Activated naive CD4-positive, alpha-beta T cell treated with anti-CD3 and anti-CD28 coated beads, Interleukin-2, amount 50 U/mL, for 16 hours (primary cell): ENCODE measurements around the gene NEDD4L.
"Not testable (repeated sequence)": the region's sequence is repeated elsewhere in the genome, so short reads cannot be mapped to it uniquely, and the experiment has no call there.

Experiments used
- DNase-seq: peaks from one replicate; pipeline ENCODE4 v3.0.0-alpha.2; 2020

NEDD4L gene

DNA sequence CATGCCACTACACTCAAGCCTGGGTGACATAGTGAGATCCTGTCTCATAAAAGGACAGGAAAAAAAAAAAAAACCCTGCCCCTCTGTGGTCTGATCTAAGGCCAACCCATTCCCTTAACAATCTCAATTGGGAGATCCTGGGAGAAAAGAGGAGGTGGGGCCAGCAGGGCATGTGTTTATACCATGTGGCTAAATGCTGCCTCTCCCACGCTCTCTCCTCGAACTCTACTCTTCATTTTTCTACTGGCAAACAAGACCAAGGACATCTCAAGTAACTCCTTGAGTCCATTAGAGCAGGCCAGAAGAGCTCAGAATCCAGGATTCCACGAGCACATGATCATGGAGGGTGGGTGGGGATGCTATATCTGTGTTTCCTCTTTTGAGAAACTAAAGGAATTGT lies 16.7 kb upstream of the NEDD4L start:
- no peak for DNase-seq

DNA sequence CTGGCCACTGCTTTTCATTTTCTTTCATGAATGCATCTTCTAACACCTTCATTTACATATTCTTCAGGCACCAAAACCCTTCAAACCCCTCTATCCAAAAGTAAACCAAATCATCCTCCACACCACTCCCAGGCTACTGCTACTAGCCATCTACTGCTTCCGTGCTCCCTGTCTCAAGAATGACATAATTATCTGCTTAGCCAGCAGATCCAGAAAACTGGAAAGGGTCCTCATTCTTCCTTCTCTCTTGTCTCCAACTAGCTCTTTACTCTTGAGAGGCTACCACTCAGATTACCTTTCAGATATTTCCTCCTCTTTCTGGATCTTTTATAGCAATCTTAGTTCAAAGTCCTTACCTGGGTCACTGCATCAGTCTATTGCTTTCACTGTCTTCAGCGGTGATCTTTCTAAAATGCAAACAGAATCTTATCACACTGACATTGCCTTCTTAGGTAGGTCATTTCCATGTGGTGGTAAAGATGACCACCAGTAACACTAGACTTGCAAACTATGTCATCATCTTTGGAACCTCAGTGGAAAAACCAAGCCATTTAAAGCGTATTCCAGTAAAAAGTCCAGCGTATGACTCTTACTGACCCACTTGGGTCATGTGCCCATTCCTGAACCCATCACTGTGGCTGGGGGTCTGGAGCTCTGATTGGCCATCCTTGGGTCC lies 15.8 kb upstream of the NEDD4L start:
- no peak for DNase-seq

DNA sequence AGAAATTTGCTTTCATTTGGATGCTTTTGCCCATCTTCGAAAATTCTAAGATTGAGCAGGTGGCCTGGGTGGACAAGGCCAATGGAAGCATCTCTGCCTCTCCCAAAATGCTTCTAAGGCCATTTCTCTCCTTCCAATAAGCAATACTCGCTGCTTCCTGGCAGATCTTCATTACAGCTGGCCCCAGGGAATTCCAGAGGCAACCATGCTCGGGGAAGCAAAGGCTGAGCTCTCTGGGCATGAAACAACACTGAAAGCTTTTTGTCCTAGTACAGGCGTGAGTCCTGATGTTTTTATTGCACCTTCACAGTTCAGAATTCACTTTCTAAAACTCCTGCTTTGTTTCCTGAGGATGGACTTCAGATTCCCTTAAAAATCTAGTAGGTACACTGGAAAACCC lies 11.8 kb upstream of the NEDD4L start:
- DNase-seq = no peak

DNA sequence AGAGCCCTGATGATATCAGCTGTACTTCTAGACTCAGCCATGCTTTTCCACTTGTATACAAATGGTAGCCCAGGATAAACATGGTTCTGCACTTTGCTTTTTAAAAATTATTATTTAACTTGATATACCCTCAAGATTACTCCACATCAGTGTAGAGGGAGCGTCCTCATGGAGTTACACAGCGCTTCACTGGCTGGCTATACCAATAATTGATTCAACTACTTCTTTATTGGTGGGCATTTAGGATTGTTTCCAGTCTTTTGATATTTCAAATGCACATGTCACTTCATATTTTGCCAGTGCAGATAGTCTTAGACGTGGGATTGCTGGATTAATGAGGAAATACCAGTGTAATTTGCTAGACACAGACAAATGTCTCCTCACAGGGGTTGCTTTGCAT lies 10.8 kb upstream of the NEDD4L start:
- DNase-seq = no peak

DNA sequence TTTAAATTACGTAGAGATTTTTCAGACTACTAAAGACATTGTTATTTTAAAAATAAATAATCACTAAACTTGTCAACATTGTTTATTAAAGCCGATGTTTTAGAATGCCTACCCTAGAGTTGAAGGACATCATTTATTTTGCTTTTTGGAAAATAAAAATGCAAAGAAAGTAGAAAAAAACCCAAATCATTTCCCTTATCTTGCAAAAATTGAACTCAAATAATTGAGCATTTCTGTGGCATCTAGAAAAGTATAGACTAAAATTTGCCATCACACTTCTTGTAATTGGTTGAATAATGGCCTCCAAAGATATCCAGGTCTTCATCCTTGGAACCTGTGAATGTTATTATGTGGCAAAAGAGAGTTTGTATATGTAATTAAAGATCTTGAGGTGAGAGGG lies 9.7 kb upstream of the NEDD4L start:
- DNase-seq = no peak

DNA sequence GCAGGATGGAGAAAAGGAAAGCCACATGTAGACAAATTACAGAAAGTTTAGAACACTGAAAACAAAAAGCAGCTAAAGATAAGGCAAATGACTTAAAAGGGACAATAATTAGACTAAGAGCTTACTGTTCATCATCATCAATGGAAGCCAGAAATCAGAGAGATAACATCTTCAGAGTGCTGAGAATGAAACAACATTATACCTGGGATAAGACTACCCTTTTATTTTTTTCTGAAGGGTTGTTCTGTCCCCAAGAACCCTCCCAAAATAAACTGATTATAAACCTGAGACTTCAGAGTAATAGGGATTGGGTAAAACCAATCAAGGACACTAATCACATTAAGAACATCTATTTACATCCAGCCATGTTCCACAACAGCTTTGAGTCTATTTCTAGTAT lies 6.9 kb upstream of the NEDD4L start:
- DNase-seq = no peak

DNA sequence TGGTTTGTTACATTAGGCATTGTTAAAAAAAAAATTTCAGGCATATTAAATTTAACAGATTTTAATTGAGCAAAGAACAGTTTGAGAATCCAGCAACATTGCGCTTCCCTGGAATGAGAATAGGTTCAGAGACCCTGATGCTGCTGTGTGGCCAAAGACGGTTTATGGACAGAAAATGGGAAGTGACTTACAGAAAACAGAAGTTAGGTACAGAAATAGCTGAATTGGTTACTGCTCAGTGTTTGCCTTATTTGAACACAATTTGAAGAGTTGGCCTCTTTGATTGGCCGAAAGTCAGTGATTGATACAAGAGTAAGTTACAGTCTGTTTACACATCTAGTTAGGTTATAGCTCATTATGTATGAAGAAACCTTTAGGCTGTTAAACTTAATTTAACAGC lies 6.0 kb upstream of the NEDD4L start:
- no peak for DNase-seq

DNA sequence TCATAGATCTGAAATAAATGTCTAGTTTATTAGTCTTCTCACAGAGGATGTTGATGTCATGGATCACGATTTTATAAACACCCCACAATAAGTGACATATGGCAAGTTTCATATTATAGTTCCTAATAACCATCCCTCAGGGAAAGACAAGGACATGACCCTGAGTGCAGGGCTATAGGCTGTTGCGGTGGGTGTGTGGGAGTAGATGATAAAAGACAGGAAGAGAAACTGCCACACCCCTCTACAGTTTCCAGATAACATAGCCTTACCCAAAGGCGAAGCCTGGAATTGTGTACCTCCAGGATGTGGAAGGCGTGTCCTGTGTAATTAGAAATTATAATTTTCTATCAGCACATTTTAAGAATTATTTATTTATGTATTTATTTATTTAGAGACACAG lies 2.4 kb upstream of the NEDD4L start:
- no peak for DNase-seq

DNA sequence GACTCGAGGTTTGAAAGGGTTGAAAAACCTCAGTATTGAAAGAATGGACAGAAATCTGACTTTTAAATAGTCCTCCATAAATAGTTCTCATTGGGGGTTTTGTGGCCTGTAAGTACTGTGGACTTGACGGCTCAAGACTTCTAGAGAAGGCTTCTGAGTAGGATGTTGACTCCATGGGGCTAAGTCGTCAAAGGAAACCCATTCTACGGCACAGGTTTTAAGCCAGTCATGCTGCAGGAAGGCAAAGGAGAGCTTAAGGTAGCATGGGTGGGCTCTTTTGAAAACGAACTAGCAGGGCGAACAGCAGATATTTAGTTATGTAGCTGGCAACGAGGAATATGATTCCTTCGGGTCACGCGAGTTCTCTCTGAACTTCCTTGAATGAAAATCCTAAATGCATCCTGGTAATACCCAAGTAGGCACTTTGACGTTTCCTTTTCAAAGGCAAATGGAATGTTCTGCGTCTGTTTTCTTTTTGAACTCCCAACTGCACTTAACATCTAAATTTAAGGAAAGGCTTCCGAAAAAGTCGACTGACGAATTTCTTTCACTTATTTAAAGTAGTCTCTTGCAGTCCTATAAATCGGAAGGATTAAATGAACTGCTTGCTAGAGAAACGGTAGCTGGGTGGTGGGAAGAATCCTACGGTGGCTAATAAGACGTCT lies 1.1 kb upstream of the NEDD4L start:
- DNase-seq = no peak

DNA sequence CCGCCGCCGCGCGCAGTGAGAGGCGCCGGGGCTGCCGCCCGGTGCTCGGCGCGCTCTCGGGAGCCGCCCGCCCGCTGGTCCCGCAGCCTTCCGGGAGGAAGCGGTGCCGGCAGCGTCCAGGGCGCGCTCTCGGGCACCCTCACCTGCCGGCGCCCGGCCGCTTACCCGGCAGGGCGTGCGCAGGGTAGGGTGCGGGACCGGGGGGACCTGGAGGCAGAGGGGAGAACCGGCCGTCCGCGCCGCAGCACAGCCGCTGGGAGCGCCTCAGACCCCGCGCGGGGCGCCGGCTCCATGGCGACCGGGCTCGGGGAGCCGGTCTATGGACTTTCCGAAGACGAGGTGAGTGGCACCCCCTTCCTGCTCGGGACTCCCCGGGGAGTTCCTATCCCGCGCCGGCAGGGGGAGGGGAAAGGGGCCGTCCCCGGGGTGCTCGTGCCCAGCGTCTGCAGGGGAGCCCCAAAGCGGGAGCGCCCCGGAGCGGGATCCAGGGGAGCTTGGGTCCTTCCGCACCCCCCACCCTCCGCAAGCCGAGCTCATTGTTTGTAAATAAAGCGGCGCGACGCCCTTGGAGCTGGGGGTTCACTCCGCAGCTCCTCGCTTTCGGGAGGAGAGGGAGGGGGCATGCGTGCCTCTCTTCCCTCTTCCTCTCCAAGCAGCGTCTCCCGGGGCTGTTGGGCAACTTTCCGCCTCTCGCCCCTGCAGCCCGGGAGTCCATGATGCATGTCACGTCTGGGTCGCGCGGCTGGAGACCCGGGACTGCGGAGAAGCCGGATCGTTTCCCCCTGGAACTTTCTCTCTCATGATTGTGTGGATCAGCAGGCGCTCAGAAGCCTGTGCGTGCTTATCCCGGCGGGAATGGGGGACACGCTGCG lies 580 bp downstream of the NEDD4L start:
- peak; percentile 52 for DNase-seq

DNA sequence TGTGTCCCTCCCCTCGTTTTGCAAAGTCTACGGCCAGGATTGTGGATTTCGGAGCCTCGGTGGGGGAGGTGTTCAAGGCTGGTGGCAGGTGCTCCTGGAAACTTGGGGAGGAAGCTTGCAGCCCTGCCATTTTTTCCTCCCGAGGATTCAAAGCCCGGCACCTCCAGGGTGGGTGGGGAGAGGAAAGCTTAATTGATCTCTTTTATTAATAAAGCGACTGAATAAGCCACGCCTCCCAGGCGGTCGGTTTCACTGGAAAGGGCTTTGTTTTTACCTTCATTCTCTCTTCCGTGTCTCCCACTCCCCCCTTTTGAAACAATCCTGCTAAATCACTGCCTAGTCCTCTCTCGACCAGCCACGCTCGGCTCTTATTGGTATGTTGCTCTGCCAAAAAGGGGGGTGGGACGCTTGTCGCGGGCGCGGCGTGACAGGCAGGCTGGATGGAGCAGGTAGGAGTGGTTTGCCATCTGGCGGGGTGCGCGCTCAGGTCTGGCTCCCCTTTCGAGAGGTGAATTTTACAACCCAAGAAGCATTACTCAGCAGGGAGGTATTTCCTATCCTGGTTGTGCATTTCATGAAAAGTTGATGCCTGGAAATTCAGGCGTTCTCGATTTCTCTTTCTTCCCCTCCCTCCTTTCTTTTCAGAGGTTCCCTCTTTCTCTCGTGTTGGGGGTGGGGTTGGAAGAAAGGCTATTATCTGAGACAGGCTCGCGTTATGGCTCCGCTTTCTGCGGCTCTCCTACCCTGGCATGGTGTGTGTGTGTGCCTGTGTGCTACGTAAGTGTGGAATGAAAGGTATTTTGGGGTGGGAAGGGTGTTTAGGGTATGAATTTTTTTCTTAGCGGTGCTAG lies 1.4 kb downstream of the NEDD4L start:
- peak; percentile 39 for DNase-seq

DNA sequence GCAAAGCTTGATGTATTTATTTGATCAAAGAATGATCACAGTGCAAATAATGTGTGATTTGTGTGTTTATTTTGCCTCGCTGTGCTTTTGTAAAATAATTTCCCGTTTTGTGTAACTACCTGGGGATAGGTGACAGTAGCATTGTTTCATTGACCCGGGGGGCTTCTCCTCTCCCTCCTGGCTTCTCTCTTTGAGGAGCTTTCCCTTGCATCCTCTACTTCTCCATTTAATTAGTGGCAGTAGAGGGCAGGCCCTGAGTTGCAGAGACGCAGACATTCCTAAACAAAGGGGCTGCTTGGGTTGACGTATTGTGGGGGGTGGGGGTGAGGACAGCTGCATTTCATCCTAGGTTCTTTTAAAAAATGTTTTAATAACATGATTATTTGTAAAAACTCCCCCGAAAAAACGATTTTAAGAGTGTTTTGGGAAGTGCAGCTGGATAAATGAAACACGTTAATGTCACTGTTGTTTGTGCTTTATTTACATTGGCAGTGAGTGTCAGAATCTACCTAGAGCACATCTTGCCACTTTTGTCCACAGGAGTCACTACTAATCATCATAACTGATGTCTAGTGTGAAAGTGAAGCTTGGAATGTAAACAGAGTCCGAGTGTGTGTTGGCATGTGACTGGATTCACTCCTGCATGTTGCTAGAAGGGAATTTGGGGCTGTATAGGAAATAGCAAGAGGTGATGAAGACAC lies 2.2 kb downstream of the NEDD4L start:
- no peak for DNase-seq

DNA sequence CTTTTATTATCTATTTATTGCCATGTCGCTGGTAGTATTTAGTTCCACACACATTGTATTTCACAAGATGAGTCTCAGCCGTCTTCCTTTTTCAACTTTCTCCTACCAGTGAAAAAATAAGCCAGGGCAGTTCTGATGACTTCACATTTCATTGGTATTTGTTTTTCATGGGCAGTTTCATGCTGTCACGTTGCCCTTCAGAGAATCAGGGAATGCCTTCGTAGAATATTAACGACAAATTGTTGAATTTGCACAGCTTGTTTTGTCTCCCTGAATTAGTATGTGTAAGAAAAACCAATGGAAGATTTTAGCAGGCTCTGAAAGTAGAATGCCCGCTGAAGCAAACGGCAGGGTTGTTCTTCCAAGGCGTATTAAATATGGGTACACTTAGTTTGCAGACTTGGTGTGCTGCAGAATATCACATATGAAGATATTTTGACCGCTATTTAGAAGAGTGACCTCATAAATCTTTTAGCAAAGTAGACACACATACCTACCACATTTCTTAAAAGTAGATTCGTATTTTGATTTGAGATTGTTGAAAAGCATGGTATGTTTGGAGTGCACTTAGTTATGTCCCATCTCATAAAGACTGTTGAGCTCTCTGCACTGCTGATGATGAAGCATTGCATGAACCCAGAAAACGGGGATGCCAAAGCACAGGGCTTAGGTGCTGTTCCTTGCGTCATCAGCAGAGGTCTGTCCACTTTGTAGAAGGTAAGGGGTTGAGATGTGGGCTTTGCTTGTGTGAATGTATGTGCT lies 2.9 kb downstream of the NEDD4L start:
- DNase-seq = no peak

DNA sequence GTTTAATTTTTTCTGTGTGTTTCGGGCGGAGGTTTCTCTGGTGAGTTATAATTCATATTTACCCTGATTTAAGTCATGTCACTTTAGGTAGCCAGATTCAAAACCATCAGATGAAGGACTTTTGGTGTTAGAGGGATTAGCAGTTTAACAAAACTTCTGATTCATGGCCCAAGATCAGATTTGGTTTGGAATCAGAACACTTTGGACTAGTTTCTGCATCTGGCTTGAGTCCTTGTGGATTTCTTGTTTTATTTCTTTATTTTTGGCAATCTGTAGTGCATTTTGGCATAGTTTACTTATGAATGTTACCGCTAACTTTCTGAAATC lies 3.5 kb downstream of the NEDD4L start:
- no peak for DNase-seq

DNA sequence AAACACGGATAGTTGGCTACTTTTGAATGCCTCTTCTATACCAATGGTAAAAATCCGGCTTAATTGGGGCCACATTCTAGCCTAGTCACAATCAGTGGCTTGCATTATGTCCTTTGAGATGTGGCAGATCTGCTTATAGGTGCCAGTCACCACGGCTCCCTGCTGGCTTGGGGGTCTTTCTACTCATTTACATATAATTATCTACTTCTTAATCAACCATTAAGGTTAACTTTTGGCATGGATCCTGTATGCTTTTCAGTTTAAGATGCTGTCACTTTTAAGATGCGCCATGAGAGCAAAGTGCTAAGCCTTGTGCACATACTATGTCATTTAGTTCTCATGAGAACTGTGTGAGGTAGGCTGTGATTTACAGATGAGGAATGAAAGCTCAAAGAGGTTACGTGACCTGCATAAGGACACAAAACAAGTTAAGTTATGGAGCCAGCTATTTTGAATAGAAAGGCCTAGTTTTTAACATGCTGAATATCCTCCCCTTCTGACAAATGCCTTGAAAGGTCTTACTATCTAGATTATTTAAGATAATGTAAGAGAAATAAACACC lies 4.1 kb downstream of the NEDD4L start:
- no peak for DNase-seq

DNA sequence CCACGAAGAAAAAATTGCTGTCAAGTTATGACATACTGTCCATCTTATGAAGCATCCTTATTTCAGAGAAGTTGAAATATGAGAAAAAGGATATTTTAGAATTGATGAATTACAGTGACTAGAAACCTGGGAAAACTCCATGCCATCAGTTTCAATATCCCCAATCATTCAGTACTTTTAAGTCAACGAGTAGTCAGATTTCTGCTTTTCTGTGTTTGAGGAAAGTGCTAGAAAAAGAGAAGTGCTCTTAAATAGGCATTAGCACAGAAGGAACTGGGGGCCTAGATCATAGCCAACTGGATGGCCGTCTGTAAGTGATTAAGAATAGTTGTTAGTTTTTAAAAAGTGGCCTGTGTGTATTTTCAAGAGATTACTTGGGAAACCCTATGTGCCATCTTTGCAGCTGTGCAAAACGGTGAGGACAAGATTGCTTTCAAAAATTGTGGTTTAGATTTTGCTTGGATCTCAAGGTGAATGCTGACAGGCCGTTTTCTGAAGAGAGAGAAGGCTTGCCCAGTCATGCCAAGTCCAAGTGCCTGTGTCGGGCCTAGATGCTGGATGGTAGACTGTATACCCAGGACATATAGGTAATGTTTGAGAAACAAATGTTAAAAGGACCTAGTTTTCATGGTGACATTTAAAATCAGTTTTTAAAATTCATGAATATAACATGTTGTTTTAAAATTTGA lies 5.1 kb downstream of the NEDD4L start:
- no peak for DNase-seq

DNA sequence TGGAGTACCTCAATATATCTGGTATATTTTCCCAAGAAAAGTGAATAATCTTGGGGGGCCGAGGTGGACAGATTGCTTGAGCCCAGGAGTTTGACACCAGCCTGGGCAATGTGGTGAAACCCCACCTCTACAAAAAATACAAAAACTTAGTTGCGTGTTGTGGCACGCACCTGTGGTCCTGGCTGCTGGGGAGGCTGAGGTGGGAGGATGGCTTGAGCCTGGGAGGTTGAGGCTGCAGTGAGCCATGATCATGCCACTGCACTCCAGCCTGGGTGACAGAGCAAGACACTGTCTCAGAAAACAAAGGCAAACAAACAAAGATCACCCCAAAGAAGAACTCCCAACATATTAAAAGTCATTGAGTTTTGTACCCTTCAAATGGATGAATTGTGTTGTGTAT lies 6.9 kb downstream of the NEDD4L start:
- not testable (repeated sequence) for DNase-seq

DNA sequence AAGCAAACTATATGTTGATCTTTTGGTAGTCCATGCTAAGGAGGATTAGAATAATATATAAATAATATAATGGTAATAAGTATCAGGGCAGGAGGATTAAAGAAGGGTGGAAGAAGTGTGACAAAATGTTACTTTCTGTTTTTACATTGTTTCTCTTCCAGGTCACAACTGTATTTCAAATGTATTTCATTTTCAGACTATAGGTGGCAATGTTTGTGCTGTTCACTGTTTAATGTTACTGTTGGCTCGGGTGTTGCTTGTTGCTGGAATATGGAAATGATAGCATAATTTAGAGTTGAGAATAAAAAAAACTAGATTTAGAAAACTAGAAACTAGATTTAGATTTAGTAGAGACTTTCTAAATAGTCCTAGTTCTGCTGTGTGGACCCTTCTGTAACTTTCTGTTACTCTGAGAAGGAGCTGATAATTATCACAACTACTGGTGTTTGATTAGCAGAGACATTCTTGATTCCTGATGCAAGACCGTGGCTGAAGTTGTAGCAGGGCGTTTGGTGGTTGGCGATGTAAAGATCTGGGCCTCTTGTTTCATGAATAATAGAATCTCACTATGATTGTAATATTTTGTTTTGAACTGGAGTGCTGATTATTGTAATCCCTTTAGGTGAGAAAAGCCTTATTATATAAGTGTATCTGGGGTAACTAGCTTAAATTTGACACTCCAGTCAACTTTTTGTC lies 7.9 kb downstream of the NEDD4L start:
- no peak for DNase-seq

DNA sequence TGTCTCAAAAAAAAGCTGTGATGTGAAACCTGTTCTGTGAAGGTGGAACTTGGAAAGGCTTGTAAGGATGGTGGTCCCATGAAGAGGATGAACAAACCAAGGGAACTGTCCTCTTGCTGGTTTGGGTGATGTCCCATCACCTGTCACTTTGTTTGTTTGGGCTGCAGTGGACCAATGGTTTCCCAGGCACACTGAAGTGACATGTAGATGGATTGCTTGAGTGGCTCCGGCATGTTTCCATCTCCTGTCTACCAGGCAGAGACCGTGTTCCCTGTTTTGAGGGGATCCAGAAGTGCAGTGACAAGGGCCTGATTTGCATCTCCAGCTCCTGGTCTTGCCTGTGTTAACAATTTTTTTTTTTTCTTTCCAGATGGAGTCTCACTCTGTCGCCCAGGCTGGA lies 8.9 kb downstream of the NEDD4L start:
- no peak for DNase-seq
